SK-N-SH (cell line): ENCODE data around the gene KLHL28. TPM values are rescaled to one million over a fixed set of nuclear protein-coding genes. Genes with fewer than 3 reads are reported as not detected.

ENCODE experiments used
- CTCF ChIA-PET: fragments of 300-600, 350-600 bp; formaldehyde crosslinking; extraction: SDS; loops from one replicate; lab custom pipeline; 2021; lab: Yijun Ruan, JAX
- POLR2A ChIA-PET: fragments of 350-600 bp; sonication (Branson Sonifier 250); formaldehyde crosslinking; extraction: SDS; loops from one replicate; lab custom pipeline; 2020; ENCODE audit warnings: antibody characterized with exemption, inconsistent platforms; lab: Yijun Ruan, JAX
- DNase-seq: peaks from one replicate; pipeline ENCODE4 v3.0.0; 2012
- H2AFZ ChIP-seq: fragments of 200-600 bp; sonication (generic); 2 replicates; pipeline ENCODE4 v1.8.1; 2016; ENCODE audit warnings: antibody characterized with exemption, mild to moderate bottlenecking, low read depth
- H3F3A ChIP-seq: fragments of 200-600 bp; sonication (generic); replicated peaks from 2 replicates; pipeline ENCODE3; 2016; ENCODE audit warnings: antibody characterized with exemption, mild to moderate bottlenecking; ENCODE audit not compliant: insufficient read depth
- H3K27ac ChIP-seq, 2 experiments: fragments of 200-500 bp in 1 of 2; fragments of 200-600 bp in 1 of 2; sonication (Bioruptor generic) in 1 of 2; sonication (generic), shearing (Covaris generic) in 1 of 2; 2 replicates each; pipeline versions ENCODE4 v1.5.1 to v1.6.1; 2014 to 2016; ENCODE audit warnings: low read depth in 2 of 2, inconsistent platforms in 1 of 2, low read length in 1 of 2, mild to moderate bottlenecking in 1 of 2, mixed read lengths in 1 of 2
- H3K27me3 ChIP-seq: fragments of 200-600 bp; sonication (generic), shearing (Covaris generic); 2 replicates; pipeline ENCODE4 v1.6.1; 2016; ENCODE audit warnings: mixed run types; ENCODE audit not compliant: insufficient read depth
- H3K36me3 ChIP-seq, 2 experiments: fragments of 200-500 bp in 1 of 2; fragments of 200-600 bp in 1 of 2; sonication (Bioruptor generic) in 1 of 2; sonication (generic) in 1 of 2; replicated peaks in 1 of 2; 2 replicates each; pipeline versions ENCODE3 to v1.5.1; 2014 to 2016; ENCODE audit warnings: low read length in 1 of 2, mild to moderate bottlenecking in 1 of 2; ENCODE audit not compliant: insufficient read depth in 2 of 2, control insufficient read depth in 1 of 2
- H3K4me1 ChIP-seq, 2 experiments: fragments of 200-500 bp in 1 of 2; fragments of 200-600 bp in 1 of 2; sonication (Bioruptor generic) in 1 of 2; sonication (generic), shearing (Covaris generic) in 1 of 2; 2 replicates each; pipeline versions ENCODE4 v1.5.1 to v1.6.1; 2014 to 2016; ENCODE audit warnings: low read depth in 1 of 2, low read length in 1 of 2, mixed run types in 1 of 2; ENCODE audit not compliant: insufficient read depth in 2 of 2, control insufficient read depth in 1 of 2
- H3K4me2 ChIP-seq: fragments of 200-600 bp; sonication (generic), shearing (Covaris generic); 2 replicates; pipeline ENCODE4 v1.6.1; 2017; ENCODE audit warnings: mixed run types
- H3K4me3 ChIP-seq, 2 experiments: fragments of 200-500 bp in 1 of 2; fragments of 200-600 bp in 1 of 2; sonication (Bioruptor generic) in 1 of 2; sonication (generic), shearing (Covaris generic) in 1 of 2; 2 replicates each; pipeline versions ENCODE4 v1.5.1 to v1.8.1; 2014 to 2016; ENCODE audit warnings: low read depth in 2 of 2, inconsistent platforms in 1 of 2, low read length in 1 of 2, mild to moderate bottlenecking in 1 of 2, mixed read lengths in 1 of 2, moderate library complexity in 1 of 2
- H3K79me2 ChIP-seq: fragments of 200-600 bp; sonication (generic); 2 replicates; pipeline ENCODE4 v1.8.1; 2017; ENCODE audit warnings: mild to moderate bottlenecking; ENCODE audit not compliant: insufficient read depth
- H3K9ac ChIP-seq: fragments of 200-600 bp; sonication (generic); 2 replicates; pipeline ENCODE4 v1.6.1; 2017; ENCODE audit warnings: mixed run types
- H3K9me2 ChIP-seq: fragments of 200-600 bp; sonication (generic); 2 replicates; pipeline ENCODE4 v1.6.1; 2017; ENCODE audit warnings: mixed run types
- H3K9me3 ChIP-seq: fragments of 200-600 bp; sonication (generic); 2 replicates; pipeline ENCODE4 v1.6.1; 2017; ENCODE audit warnings: mixed run types, mild to moderate bottlenecking, moderate library complexity
- H4K20me1 ChIP-seq: fragments of 200-600 bp; sonication (generic); 2 replicates; pipeline ENCODE4 v1.6.1; 2017; ENCODE audit warnings: mild to moderate bottlenecking, mixed run types; ENCODE audit not compliant: insufficient read depth
- CHD2 ChIP-seq: fragments of 150-350 bp; IDR thresholded peaks from 2 replicates; pipeline ENCODE4 v1.6.1; 2018; ENCODE audit warnings: low read length; ENCODE audit not compliant: partially characterized antibody
- ELF1 ChIP-seq: IDR thresholded peaks from 2 replicates; pipeline ENCODE4 v1.4.0; 2012
- EZH2phosphoT487 ChIP-seq: fragments of 200-600 bp; sonication (generic); IDR thresholded peaks from 2 replicates; pipeline ENCODE4 v1.6.1; 2017; ENCODE audit warnings: low read depth, mixed run types, mild to moderate bottlenecking, antibody characterized with exemption, moderate library complexity, borderline replicate concordance
- FOXJ3 ChIP-seq: sonication (generic); formaldehyde crosslinking; IDR thresholded peaks from 2 replicates; pipeline ENCODE4 v1.5.1; 2020; ENCODE audit warnings: mild to moderate bottlenecking, missing genetic modification reagents
- FOXM1 ChIP-seq: IDR thresholded peaks from 2 replicates; pipeline ENCODE4 v1.4.0; 2012; ENCODE audit warnings: low read depth, mild to moderate bottlenecking
- GABPA ChIP-seq: IDR thresholded peaks from 2 replicates; pipeline ENCODE4 v1.4.0; 2012; ENCODE audit warnings: low read depth, mild to moderate bottlenecking
- GATA2 ChIP-seq: sonication (generic); formaldehyde crosslinking; IDR thresholded peaks from 2 replicates; pipeline ENCODE4 v1.5.0; 2020; ENCODE audit warnings: mild to moderate bottlenecking, missing genetic modification reagents
- JUND ChIP-seq: IDR thresholded peaks from 2 replicates; pipeline ENCODE4 v1.4.0; 2012
- MXI1 ChIP-seq: IDR thresholded peaks from 2 replicates; pipeline ENCODE4 v1.6.1; 2012; ENCODE audit warnings: mild to moderate bottlenecking, low read depth, low read length, improper control_type of control experiment
- NFIC ChIP-seq: IDR thresholded peaks from 2 replicates; pipeline ENCODE4 v1.4.0; 2012; ENCODE audit warnings: borderline replicate concordance
- NRF1 ChIP-seq: IDR thresholded peaks from 2 replicates; pipeline ENCODE4 v1.6.1; 2012; ENCODE audit warnings: low read depth, mild to moderate bottlenecking, low read length
- POLR2AphosphoS5 ChIP-seq: IDR thresholded peaks from 2 replicates; pipeline ENCODE4 v1.6.1; 2012; ENCODE audit warnings: low read depth, low read length
- RAD21 ChIP-seq: IDR thresholded peaks from 2 replicates; pipeline ENCODE4 v1.6.1; 2012; ENCODE audit warnings: mild to moderate bottlenecking, low read length
- RCOR1 ChIP-seq: fragments of 150-350 bp; IDR thresholded peaks from 2 replicates; pipeline ENCODE4 v1.6.1; 2017; ENCODE audit warnings: antibody characterized with exemption, low read length
- SIN3A ChIP-seq: IDR thresholded peaks from 2 replicates; pipeline ENCODE4 v1.6.1; 2012; ENCODE audit warnings: low read depth, mild to moderate bottlenecking, low read length, moderate library complexity, borderline replicate concordance
- SMC3 ChIP-seq: IDR thresholded peaks from 2 replicates; pipeline ENCODE4 v1.6.1; 2012; ENCODE audit warnings: low read depth, low read length, improper control_type of control experiment
- TAF1 ChIP-seq: IDR thresholded peaks from 2 replicates; pipeline ENCODE4 v1.6.1; 2012; ENCODE audit warnings: low read depth, mild to moderate bottlenecking, low read length, moderate library complexity, borderline replicate concordance
- TCF12 ChIP-seq: IDR thresholded peaks from 2 replicates; pipeline ENCODE4 v1.4.0; 2012
- YY1 ChIP-seq: IDR thresholded peaks from 2 replicates; pipeline ENCODE4 v1.4.0; 2012; ENCODE audit warnings: low read depth, mild to moderate bottlenecking
- WGBS: methylation state at CpG from one replicate; pipeline ENCODE4 v1.1.6; 2017; ENCODE audit warnings: low lambda C conversion rate; 5-methylcytosine and 5-hydroxymethylcytosine counted together
- polyA plus RNA-seq, 3 experiments: library from polyadenylated mRNA; depleted of rRNA; stranded (reverse); fragments of >200 nt; gene quantifications; 2 replicates each; pipeline ENCODE4 v1.2.3, GENCODE V29; 2012
- TF ChIP-seq, protein P1 (sequence below): fragments of 150-350 bp; IDR thresholded peaks from 2 replicates; pipeline ENCODE4 v1.6.1; 2017; ENCODE audit warnings: antibody characterized with exemption, low read length, low read depth, borderline replicate concordance
- TF ChIP-seq, protein P2 (sequence below): fragments of 150-350 bp; IDR thresholded peaks from 2 replicates; pipeline ENCODE4 v1.6.1; 2016; ENCODE audit warnings: mild to moderate bottlenecking, low read depth, low read length
- TF ChIP-seq, protein P3 (sequence below): IDR thresholded peaks from 2 replicates; pipeline ENCODE4 v1.6.1; 2012; ENCODE audit warnings: mild to moderate bottlenecking, low read depth, low read length, moderate library complexity
- TF ChIP-seq, protein P4 (sequence below): IDR thresholded peaks from 2 replicates; pipeline ENCODE4 v1.4.0; 2012; ENCODE audit warnings: low read depth
- TF ChIP-seq, protein P5 (sequence below): IDR thresholded peaks from 2 replicates; pipeline ENCODE4 v1.4.0; 2012; ENCODE audit warnings: low read depth, borderline replicate concordance

KLHL28 gene, protein sequence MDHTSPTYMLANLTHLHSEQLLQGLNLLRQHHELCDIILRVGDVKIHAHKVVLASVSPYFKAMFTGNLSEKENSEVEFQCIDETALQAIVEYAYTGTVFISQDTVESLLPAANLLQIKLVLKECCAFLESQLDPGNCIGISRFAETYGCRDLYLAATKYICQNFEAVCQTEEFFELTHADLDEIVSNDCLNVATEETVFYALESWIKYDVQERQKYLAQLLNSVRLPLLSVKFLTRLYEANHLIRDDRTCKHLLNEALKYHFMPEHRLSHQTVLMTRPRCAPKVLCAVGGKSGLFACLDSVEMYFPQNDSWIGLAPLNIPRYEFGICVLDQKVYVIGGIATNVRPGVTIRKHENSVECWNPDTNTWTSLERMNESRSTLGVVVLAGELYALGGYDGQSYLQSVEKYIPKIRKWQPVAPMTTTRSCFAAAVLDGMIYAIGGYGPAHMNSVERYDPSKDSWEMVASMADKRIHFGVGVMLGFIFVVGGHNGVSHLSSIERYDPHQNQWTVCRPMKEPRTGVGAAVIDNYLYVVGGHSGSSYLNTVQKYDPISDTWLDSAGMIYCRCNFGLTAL
- 0.72 and 1.3 TPM in 2 replicates for polyA plus RNA-seq (2012; rRNA removed)
- polyA plus RNA-seq (2012; cell fraction: cytosol; rRNA removed) = 1.6 TPM in 2 replicates
- polyA plus RNA-seq (2012; cell fraction: nucleus; rRNA removed) = 2.0 and 2.3 TPM in 2 replicates

DNA sequence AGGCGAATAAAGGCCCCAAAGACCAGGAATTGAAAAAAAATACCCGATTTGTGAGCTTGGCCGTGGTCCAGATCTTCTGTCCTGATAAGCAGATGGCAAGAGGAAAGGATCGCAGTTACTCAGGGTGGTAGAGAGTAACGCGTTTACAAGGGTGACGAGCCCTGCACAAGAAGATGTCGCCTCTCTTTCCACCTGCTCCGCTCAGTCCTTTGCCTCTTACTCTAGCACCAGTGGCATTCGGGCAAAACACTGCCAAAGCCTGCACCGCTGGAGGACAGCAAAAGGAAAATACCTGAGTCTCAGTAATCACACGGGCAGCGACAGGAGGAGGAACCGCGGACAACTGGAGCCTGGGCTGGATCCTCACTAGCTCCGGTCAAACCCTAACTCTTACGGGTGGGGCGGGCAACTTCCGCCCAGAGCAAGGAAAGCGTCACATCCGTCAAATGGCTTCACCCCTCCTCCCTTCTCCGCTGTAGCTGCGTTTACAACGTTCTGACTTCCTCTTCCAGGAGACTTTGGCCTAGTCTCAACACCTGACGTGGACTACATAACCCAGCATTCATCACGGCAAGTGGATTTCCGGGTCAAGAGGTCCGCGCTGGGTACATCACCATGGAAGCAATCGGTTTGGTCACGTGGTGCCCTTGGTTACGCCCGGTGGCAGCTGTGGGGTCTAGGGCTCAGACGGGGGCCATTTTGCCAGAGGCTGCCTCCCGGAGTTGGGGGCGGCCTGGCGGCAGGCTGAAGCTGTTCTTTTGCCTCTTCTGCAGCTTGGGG lies at the start of gene KLHL28, which contains the start of gene TOGARAM1:
TSS of gene KLHL28 (minus strand) at position 394 of the 780 bp plus-strand sequence. CDS start 16,019 bp downstream, outside the sequence.
TSS of gene TOGARAM1 (plus strand) at position 637 of the 780 bp plus-strand sequence. CDS start 232 bp downstream, outside the sequence.
- Histone ChIP-seq H3F3A (peaks cover 10% of the 10 kb centered on the region), H3K36me3 (no peaks in the 10 kb centered on the region), H3K9me3 (no peaks in the 10 kb centered on the region), H3K27me3 (no peaks in the 10 kb centered on the region), H3K4me2 (peak within 1 kb of the TSS; percentile 80), H3K79me2 (peaks cover 86% of the 10 kb centered on the region), H3K4me1 (no peaks in the 10 kb centered on the region; a peak in 3 of 4 replicates), H3K4me3 (peak within 1 kb of the TSS; percentile 73 to 84), H2AFZ (peak within 1 kb of the TSS; percentile 72; the same call in 1 of the 2 replicates), H3K27ac (peak within 1 kb of the TSS; percentile 86 to 90), H3K9ac (peak within 1 kb of the TSS; percentile 78), H3K9me2 (no peaks in the 10 kb centered on the region), H4K20me1 (peaks cover 36% of the 10 kb centered on the region)
- CTCF ChIA-PET = interaction anchor here (1.2 kb wide), 1 partner anchor 15 kb away, joined by 4 read pairs; no protein-coding TSS in a partner anchor
- WGBS = 2% methylated on average over 15 of the region's 37 CpGs
- POLR2A ChIA-PET = interaction anchor here (0.5 to 1.3 kb wide), 2 partner anchors 33 to 175 kb away, joined by 3 read pairs; partner anchors contain the start of gene FANCM
- peak; percentile 80 for DNase-seq
- TF ChIP-seq SIN3A (peak; percentile 39; the same call in 1 of the 2 replicates), NRF1 (no peak), EZH2phosphoT487 (no peak), GABPA (peak; percentile 93), GATA2 (0 out of 2 replicates have a peak, but pooled peaks have one; percentile 40), JUND (no peak), RAD21 (no peak), SMC3 (no peak), FOXJ3 (CRISPR knock-in tag) (0 out of 2 replicates have a peak, but pooled peaks have one; percentile 29), MXI1 (peak; percentile 34; the same call in 1 of the 2 replicates), FOXM1 (no peak), ELF1 (peak; percentile 74), NFIC (0 out of 2 replicates have a peak, but pooled peaks have one; percentile 4), RCOR1 (no peak), POLR2AphosphoS5 (peak; percentile 85), TAF1 (peak; percentile 55), CHD2 (peak; percentile 78), TCF12 (no peak; the same call in 1 of the 2 replicates), YY1 (peak; percentile 78; the same call in 1 of the 2 replicates)
- TF ChIP-seq, protein P1, sequence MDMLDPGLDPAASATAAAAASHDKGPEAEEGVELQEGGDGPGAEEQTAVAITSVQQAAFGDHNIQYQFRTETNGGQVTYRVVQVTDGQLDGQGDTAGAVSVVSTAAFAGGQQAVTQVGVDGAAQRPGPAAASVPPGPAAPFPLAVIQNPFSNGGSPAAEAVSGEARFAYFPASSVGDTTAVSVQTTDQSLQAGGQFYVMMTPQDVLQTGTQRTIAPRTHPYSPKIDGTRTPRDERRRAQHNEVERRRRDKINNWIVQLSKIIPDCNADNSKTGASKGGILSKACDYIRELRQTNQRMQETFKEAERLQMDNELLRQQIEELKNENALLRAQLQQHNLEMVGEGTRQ = peak; percentile 76
- TF ChIP-seq, protein P2, sequence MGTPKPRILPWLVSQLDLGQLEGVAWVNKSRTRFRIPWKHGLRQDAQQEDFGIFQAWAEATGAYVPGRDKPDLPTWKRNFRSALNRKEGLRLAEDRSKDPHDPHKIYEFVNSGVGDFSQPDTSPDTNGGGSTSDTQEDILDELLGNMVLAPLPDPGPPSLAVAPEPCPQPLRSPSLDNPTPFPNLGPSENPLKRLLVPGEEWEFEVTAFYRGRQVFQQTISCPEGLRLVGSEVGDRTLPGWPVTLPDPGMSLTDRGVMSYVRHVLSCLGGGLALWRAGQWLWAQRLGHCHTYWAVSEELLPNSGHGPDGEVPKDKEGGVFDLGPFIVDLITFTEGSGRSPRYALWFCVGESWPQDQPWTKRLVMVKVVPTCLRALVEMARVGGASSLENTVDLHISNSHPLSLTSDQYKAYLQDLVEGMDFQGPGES = no peak
- TF ChIP-seq, protein P3, sequence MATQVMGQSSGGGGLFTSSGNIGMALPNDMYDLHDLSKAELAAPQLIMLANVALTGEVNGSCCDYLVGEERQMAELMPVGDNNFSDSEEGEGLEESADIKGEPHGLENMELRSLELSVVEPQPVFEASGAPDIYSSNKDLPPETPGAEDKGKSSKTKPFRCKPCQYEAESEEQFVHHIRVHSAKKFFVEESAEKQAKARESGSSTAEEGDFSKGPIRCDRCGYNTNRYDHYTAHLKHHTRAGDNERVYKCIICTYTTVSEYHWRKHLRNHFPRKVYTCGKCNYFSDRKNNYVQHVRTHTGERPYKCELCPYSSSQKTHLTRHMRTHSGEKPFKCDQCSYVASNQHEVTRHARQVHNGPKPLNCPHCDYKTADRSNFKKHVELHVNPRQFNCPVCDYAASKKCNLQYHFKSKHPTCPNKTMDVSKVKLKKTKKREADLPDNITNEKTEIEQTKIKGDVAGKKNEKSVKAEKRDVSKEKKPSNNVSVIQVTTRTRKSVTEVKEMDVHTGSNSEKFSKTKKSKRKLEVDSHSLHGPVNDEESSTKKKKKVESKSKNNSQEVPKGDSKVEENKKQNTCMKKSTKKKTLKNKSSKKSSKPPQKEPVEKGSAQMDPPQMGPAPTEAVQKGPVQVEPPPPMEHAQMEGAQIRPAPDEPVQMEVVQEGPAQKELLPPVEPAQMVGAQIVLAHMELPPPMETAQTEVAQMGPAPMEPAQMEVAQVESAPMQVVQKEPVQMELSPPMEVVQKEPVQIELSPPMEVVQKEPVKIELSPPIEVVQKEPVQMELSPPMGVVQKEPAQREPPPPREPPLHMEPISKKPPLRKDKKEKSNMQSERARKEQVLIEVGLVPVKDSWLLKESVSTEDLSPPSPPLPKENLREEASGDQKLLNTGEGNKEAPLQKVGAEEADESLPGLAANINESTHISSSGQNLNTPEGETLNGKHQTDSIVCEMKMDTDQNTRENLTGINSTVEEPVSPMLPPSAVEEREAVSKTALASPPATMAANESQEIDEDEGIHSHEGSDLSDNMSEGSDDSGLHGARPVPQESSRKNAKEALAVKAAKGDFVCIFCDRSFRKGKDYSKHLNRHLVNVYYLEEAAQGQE = no peak
- TF ChIP-seq, protein P4, sequence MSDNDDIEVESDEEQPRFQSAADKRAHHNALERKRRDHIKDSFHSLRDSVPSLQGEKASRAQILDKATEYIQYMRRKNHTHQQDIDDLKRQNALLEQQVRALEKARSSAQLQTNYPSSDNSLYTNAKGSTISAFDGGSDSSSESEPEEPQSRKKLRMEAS = peak; percentile 77
- TF ChIP-seq, protein P5, sequence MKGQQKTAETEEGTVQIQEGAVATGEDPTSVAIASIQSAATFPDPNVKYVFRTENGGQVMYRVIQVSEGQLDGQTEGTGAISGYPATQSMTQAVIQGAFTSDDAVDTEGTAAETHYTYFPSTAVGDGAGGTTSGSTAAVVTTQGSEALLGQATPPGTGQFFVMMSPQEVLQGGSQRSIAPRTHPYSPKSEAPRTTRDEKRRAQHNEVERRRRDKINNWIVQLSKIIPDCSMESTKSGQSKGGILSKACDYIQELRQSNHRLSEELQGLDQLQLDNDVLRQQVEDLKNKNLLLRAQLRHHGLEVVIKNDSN = peak; percentile 93
